Neural crest cell (in vitro differentiated cells): ENCODE data around the gene DSCAM. TPM values are rescaled to one million over a fixed set of nuclear protein-coding genes. Genes with fewer than 3 reads are reported as not detected.

Source experiments
- DNase-seq: peaks from one replicate; pipeline ENCODE4 v3.0.0; 2021; ENCODE audit warnings: low read depth, mixed read lengths, low spot score
- H3K27ac Mint-ChIP-seq: one replicate; pipeline ENCODE4 v1.8.0; 2021; ENCODE audit warnings: mild to moderate bottlenecking, mixed read lengths; ENCODE audit not compliant: unreplicated experiment
- H3K27me3 Mint-ChIP-seq: 2 replicates; pipeline ENCODE4 v1.8.0; 2021; ENCODE audit warnings: low read depth, mild to moderate bottlenecking, mixed read lengths
- H3K36me3 Mint-ChIP-seq: 2 replicates; pipeline ENCODE4 v1.8.0; 2021; ENCODE audit warnings: low read depth, mild to moderate bottlenecking, mixed read lengths
- H3K4me1 Mint-ChIP-seq: 2 replicates; pipeline ENCODE4 v1.8.0; 2021; ENCODE audit warnings: mixed read lengths
- H3K4me3 Mint-ChIP-seq: one replicate; pipeline ENCODE4 v1.8.0; 2021; ENCODE audit warnings: mild to moderate bottlenecking, mixed read lengths
- H3K9me3 Mint-ChIP-seq: 2 replicates; pipeline ENCODE4 v1.8.0; 2021; ENCODE audit warnings: mixed read lengths
- total RNA-seq: library from RNA; stranded (reverse); gene quantifications from 2 replicates; pipeline ENCODE4 v1.2.1, GENCODE V29; 2021
- TF ChIP-seq, protein P1 (sequence below): fragments of 200-600 bp; sonication (generic); conservative IDR thresholded peaks from 2 replicates; pipeline ENCODE4 v1.5.0; 2021; ENCODE audit warnings: antibody characterized with exemption, mild to moderate bottlenecking

The DSCAM gene
- total RNA-seq, 1 donor from 2014 or later: 0.19 TPM

DNA sequence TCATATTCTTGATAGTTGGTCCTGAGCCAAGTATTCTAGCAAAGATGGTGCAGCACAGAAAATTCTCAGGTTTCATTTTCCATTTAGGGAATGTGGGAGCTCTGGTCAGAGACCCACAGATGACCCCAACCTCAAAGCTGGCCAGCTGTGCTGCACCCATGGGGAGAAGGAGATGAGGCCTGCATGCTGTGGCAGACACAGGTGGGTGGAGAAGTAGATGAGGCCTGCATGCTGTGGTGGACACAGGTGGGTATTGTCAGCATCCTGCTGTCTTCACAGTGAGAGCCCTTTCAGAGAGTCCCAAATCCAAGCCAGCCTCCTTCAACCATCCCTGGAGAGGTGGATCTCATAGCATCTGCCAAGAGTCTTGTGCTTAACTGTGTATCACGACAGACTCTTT is 77.7 kb downstream of the DSCAM start:
- DNase-seq: no peak
- no peaks in the 10 kb centered on the region for H3K36me3 Mint-ChIP-seq
- TF ChIP-seq, protein P1, sequence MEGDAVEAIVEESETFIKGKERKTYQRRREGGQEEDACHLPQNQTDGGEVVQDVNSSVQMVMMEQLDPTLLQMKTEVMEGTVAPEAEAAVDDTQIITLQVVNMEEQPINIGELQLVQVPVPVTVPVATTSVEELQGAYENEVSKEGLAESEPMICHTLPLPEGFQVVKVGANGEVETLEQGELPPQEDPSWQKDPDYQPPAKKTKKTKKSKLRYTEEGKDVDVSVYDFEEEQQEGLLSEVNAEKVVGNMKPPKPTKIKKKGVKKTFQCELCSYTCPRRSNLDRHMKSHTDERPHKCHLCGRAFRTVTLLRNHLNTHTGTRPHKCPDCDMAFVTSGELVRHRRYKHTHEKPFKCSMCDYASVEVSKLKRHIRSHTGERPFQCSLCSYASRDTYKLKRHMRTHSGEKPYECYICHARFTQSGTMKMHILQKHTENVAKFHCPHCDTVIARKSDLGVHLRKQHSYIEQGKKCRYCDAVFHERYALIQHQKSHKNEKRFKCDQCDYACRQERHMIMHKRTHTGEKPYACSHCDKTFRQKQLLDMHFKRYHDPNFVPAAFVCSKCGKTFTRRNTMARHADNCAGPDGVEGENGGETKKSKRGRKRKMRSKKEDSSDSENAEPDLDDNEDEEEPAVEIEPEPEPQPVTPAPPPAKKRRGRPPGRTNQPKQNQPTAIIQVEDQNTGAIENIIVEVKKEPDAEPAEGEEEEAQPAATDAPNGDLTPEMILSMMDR: no peak
- H3K4me1 Mint-ChIP-seq: no peaks in the 10 kb centered on the region
- no peak overlapping the region for H3K4me3 Mint-ChIP-seq
- peaks cover 10% of the 10 kb centered on the region for H3K27me3 Mint-ChIP-seq
- no peaks in the 10 kb centered on the region for H3K9me3 Mint-ChIP-seq
- no peak overlapping the region for H3K27ac Mint-ChIP-seq

DNA sequence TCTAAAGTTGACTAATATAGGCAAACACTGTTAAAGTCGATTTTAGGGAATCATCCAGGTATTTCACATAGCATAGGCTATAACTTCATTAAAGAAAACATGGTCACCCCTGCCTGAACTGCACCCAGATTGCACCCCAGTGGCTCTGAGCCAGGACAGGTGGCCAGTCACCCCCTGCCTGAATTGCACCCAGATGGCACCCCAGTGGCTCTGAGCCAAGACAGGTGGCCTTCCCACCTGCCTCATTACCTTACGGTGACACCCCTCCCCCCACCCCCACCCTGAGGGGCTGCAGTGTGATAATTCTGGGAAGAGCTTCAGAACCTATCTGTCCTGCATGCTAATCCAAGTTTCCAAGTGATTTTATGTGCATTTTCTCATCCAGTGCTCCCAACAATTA is 78.9 kb downstream of the DSCAM start:
- H3K4me1 Mint-ChIP-seq: no peaks in the 10 kb centered on the region
- DNase-seq: no peak
- no peaks in the 10 kb centered on the region for H3K36me3 Mint-ChIP-seq
- H3K27ac Mint-ChIP-seq: no peak overlapping the region
- peaks cover 21% of the 10 kb centered on the region for H3K27me3 Mint-ChIP-seq
- H3K4me3 Mint-ChIP-seq: no peak overlapping the region
- peaks cover 2% of the 10 kb centered on the region for H3K9me3 Mint-ChIP-seq
- TF ChIP-seq, protein P1: no peak

DNA sequence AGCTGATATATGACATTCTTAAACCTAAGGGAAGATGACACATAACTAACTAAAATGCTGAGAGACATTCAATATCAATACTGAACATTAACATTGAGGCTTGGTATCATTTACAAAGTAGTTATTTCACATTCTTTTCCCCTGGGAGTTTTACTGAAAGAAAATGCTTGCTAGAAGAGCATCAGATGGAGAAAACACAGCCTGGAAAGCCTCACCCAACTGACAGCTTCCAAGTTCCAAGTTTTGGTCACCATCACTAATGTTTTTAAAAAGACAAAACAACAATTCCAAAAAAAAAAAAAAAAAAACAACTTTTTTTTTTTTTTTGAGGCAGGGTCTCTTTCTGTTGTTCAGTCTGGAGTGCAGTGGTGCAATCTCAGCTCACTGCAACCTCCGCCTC is 80.6 kb downstream of the DSCAM start:
- DNase-seq: no peak
- Mint-ChIP-seq H3K36me3 (no peaks in the 10 kb centered on the region), H3K27me3 (peaks cover 36% of the 10 kb centered on the region), H3K4me1 (no peaks in the 10 kb centered on the region), H3K27ac (no peak overlapping the region), H3K4me3 (no peak overlapping the region), H3K9me3 (peaks cover 3% of the 10 kb centered on the region)
- TF ChIP-seq, protein P1: no peak

DNA sequence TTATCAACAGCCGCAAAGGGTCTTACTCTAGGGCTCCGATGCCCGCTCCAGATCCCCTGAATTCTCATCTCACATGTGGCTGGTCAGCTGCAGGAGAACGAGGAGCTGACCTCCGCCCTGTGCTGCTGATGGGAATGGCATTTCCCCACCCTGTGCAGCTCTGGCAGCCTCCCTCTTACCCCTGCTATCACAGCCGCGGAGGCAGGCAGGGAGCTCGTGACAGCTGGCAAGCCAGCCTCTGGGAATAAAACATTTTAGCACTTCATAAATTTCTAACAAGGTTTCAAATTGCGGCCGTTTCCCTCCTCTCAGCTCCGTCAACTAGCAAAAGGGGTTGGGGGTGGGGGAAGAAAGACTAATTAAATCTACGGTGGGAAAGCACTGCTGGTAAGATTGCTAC is 81.1 kb downstream of the DSCAM start:
- Mint-ChIP-seq H3K27me3 (peaks cover 36% of the 10 kb centered on the region), H3K36me3 (no peaks in the 10 kb centered on the region), H3K9me3 (peaks cover 3% of the 10 kb centered on the region), H3K27ac (no peak overlapping the region), H3K4me1 (no peaks in the 10 kb centered on the region), H3K4me3 (no peak overlapping the region)
- TF ChIP-seq, protein P1: no peak
- no peak for DNase-seq

DNA sequence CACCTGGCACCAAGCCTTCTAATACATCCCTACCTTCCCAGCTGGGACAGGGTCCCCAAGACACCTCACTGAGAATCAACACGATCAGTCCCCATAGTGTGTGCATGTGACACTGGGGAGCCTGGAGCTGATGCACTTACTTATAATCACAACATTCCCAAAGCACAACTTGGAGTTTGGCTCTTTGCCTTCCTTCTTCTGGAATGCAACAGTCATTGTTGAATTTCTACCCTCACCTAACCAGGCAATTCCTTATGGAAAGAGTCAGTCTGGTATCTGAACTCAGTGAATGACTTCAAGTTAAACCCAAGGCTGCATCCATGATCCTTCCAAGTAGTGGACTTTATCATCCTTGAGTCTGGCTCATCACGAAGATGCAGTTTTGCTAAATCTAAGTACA is 86.1 kb downstream of the DSCAM start:
- H3K4me3 Mint-ChIP-seq: no peak overlapping the region
- H3K9me3 Mint-ChIP-seq: peaks cover 3% of the 10 kb centered on the region
- TF ChIP-seq, protein P1: no peak
- no peak for DNase-seq
- H3K4me1 Mint-ChIP-seq: no peaks in the 10 kb centered on the region
- no peak overlapping the region for H3K27ac Mint-ChIP-seq
- H3K27me3 Mint-ChIP-seq: peaks cover 31% of the 10 kb centered on the region
- H3K36me3 Mint-ChIP-seq: no peaks in the 10 kb centered on the region

DNA sequence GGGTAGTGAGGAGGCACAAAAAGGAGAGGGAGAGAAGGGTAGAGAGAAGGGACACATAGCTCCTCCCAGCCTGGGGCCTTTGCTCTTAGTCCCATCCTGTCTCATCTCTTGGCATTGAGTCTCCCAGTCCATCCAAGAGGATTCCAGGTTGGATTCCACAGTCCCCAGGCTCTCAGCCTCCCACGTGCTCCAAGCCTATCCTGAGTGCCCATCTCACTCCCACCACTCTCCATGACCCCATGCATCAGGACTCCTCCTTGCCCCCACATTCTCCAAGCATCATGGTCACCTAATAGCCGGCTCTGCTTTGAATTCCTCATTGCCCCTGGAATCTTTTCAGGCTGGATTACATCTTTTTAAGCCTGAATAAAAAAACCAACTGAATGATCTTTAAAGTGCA is 87.9 kb downstream of the DSCAM start:
- no peaks in the 10 kb centered on the region for H3K4me1 Mint-ChIP-seq

More for the DNA sequence above, 87.9 kb downstream of the DSCAM start:
- TF ChIP-seq, protein P1: no peak
- H3K27me3 Mint-ChIP-seq: peaks cover 24% of the 10 kb centered on the region
- DNase-seq: no peak
- H3K36me3 Mint-ChIP-seq: no peaks in the 10 kb centered on the region
- H3K27ac Mint-ChIP-seq: peak overlapping the region; percentile 12
- H3K4me3 Mint-ChIP-seq: no peak overlapping the region
- H3K9me3 Mint-ChIP-seq: peaks cover 3% of the 10 kb centered on the region
